Hepatocyte (in vitro differentiated cells): Measurements from ENCODE around the gene DSCAML1. TPM values are rescaled to one million over a fixed set of nuclear protein-coding genes. Genes with fewer than 3 reads are reported as not detected.

Experiments
- DNase-seq: peaks from one replicate; pipeline ENCODE4 v3.0.0-alpha.2; 2016; ENCODE audit warnings: low spot score
- H2AFZ ChIP-seq: fragments of 200-600 bp; sonication (generic); 2 replicates; pipeline ENCODE4 v1.6.0; 2016; ENCODE audit warnings: antibody characterized with exemption, mild to moderate bottlenecking
- H3K27ac ChIP-seq: fragments of 200-600 bp; sonication (generic); 2 replicates; pipeline ENCODE4 v1.5.1; 2016; ENCODE audit warnings: mild to moderate bottlenecking
- H3K27me3 ChIP-seq: fragments of 200-600 bp; sonication (generic); 2 replicates; pipeline ENCODE4 v1.6.1; 2016
- H3K36me3 ChIP-seq: fragments of 200-600 bp; sonication (generic); replicated peaks from 2 replicates; pipeline ENCODE4 v1.5.1; 2016; ENCODE audit warnings: low read depth; ENCODE audit not compliant: insufficient read depth
- H3K4me1 ChIP-seq: fragments of 200-600 bp; sonication (generic); 2 replicates; pipeline ENCODE4 v1.5.1; 2016; ENCODE audit warnings: mild to moderate bottlenecking, moderate library complexity; ENCODE audit not compliant: insufficient read depth
- H3K4me2 ChIP-seq: fragments of 200-600 bp; sonication (generic); 2 replicates; pipeline ENCODE4 v1.6.0; 2016
- H3K4me3 ChIP-seq: fragments of 200-600 bp; sonication (generic); 2 replicates; pipeline ENCODE4 v1.5.1; 2016; ENCODE audit warnings: mild to moderate bottlenecking
- H3K79me2 ChIP-seq: fragments of 200-600 bp; sonication (generic); 2 replicates; pipeline ENCODE4 v1.6.0; 2017; ENCODE audit warnings: mild to moderate bottlenecking
- H3K9me2 ChIP-seq: fragments of 200-600 bp; sonication (generic); replicated peaks from 2 replicates; pipeline ENCODE4 v1.6.0; 2017; ENCODE audit warnings: mild to moderate bottlenecking; ENCODE audit not compliant: insufficient read depth
- H3K9me3 ChIP-seq: fragments of 200-600 bp; sonication (generic); 2 replicates; pipeline ENCODE4 v1.5.1; 2016; ENCODE audit warnings: low read depth, mild to moderate bottlenecking
- H4K20me1 ChIP-seq: fragments of 200-600 bp; sonication (generic); 2 replicates; pipeline ENCODE4 v1.6.0; 2016; ENCODE audit warnings: mild to moderate bottlenecking; ENCODE audit not compliant: insufficient read depth, poor library complexity, severe bottlenecking
- CTCF ChIP-seq: fragments of 200-600 bp; sonication (generic); IDR thresholded peaks from 2 replicates; pipeline ENCODE4 v1.5.1; 2016; ENCODE audit warnings: antibody characterized with exemption, mild to moderate bottlenecking; ENCODE audit not compliant: poor library complexity
- EZH2 ChIP-seq: fragments of 200-600 bp; sonication (generic); IDR thresholded peaks from 2 replicates; pipeline ENCODE4 v1.6.1; 2016; ENCODE audit warnings: antibody characterized with exemption, mild to moderate bottlenecking, borderline replicate concordance
- EZH2phosphoT487 ChIP-seq: fragments of 200-600 bp; sonication (generic); IDR thresholded peaks from one replicate; pipeline ENCODE4 v1.6.1; 2018; ENCODE audit warnings: antibody characterized with exemption, mild to moderate bottlenecking, low read depth, moderate library complexity; ENCODE audit not compliant: unreplicated experiment, severe bottlenecking
- WGBS: methylation state at CpG from one replicate; pipeline ENCODE4 v1.1.6; 2016; ENCODE audit warnings: low lambda C conversion rate; ENCODE audit errors: missing lambda C conversion rate; 5-methylcytosine and 5-hydroxymethylcytosine counted together
- polyA plus RNA-seq: library from polyadenylated mRNA; unstranded; fragments of >200 nt; fragmentation: Nextera tagmentation; extraction: Ambion mirVana; gene quantifications from 2 replicates; pipeline ENCODE4 v1.2.1, GENCODE V29; 2016
- total RNA-seq: library from RNA; depleted of rRNA; stranded (reverse); fragments of >200 nt; gene quantifications from 2 replicates; pipeline ENCODE4 v1.2.3, GENCODE V29; 2014

DSCAML1 gene
- total and polyA plus RNA-seq, 2 experiments from 2014 or later = 0.46 to 2.6 TPM

GRCh38 chr11:117638911-117639543 is 158.0 kb downstream of the DSCAML1 start:
- DNase-seq = no peak
- H3K79me2 ChIP-seq = no peaks in the 10 kb centered on the region
- no peaks in the 10 kb centered on the region for H3K36me3 ChIP-seq
- no peak overlapping the region for H3K4me3 ChIP-seq
- H3K4me1 ChIP-seq = peaks cover 4% of the 10 kb centered on the region
- H3K27ac ChIP-seq = no peak overlapping the region
- 44% methylated on average over 1 of the region's 2 CpGs for WGBS
- no peak overlapping the region for H2AFZ ChIP-seq
- TF ChIP-seq CTCF (no peak), EZH2phosphoT487 (no peak)
- H3K9me3 ChIP-seq = no peaks in the 10 kb centered on the region
- peaks cover 9% of the 10 kb centered on the region for H3K27me3 ChIP-seq
- no peaks in the 10 kb centered on the region for H4K20me1 ChIP-seq
- H3K9me2 ChIP-seq = no peaks in the 10 kb centered on the region
- no peak overlapping the region for H3K4me2 ChIP-seq

GRCh38 chr11:117634756-117635603 is 162.0 kb downstream of the DSCAML1 start:
- Histone ChIP-seq H3K4me2 (no peak overlapping the region), H2AFZ (no peak overlapping the region), H3K9me2 (no peaks in the 10 kb centered on the region), H3K79me2 (no peaks in the 10 kb centered on the region), H3K4me1 (no peaks in the 10 kb centered on the region), H3K36me3 (no peaks in the 10 kb centered on the region), H3K9me3 (no peaks in the 10 kb centered on the region), H3K27ac (no peak overlapping the region), H4K20me1 (no peaks in the 10 kb centered on the region), H3K4me3 (no peak overlapping the region), H3K27me3 (peaks cover 6% of the 10 kb centered on the region)
- peak; percentile 30 for DNase-seq
- TF ChIP-seq EZH2 (no peak), CTCF (no peak), EZH2phosphoT487 (no peak)
- WGBS = 80% methylated on average over 21 of the region's 21 CpGs

- no peaks in the 10 kb centered on the region for H3K4me1 ChIP-seq
- TF ChIP-seq EZH2 (no peak), CTCF (no peak), EZH2phosphoT487 (no peak)
- 92% methylated on average over 12 of the region's 12 CpGs for WGBS
- no peak for DNase-seq
- H4K20me1 ChIP-seq = no peaks in the 10 kb centered on the region
- no peak overlapping the region for H2AFZ ChIP-seq
- H3K79me2 ChIP-seq = no peaks in the 10 kb centered on the region
- H3K9me3 ChIP-seq = no peaks in the 10 kb centered on the region
- no peak overlapping the region for H3K4me3 ChIP-seq
- H3K4me2 ChIP-seq = no peak overlapping the region
- no peaks in the 10 kb centered on the region for H3K9me2 ChIP-seq
- peaks cover 6% of the 10 kb centered on the region for H3K27me3 ChIP-seq
- H3K27ac ChIP-seq = no peak overlapping the region
- no peaks in the 10 kb centered on the region for H3K36me3 ChIP-seq
Observed at GRCh38 chr11:117633976-117634755, 162.8 kb downstream of the DSCAML1 start.
